ENCODE measurements around the gene FBXO31.

The FBXO31 gene

DNA sequence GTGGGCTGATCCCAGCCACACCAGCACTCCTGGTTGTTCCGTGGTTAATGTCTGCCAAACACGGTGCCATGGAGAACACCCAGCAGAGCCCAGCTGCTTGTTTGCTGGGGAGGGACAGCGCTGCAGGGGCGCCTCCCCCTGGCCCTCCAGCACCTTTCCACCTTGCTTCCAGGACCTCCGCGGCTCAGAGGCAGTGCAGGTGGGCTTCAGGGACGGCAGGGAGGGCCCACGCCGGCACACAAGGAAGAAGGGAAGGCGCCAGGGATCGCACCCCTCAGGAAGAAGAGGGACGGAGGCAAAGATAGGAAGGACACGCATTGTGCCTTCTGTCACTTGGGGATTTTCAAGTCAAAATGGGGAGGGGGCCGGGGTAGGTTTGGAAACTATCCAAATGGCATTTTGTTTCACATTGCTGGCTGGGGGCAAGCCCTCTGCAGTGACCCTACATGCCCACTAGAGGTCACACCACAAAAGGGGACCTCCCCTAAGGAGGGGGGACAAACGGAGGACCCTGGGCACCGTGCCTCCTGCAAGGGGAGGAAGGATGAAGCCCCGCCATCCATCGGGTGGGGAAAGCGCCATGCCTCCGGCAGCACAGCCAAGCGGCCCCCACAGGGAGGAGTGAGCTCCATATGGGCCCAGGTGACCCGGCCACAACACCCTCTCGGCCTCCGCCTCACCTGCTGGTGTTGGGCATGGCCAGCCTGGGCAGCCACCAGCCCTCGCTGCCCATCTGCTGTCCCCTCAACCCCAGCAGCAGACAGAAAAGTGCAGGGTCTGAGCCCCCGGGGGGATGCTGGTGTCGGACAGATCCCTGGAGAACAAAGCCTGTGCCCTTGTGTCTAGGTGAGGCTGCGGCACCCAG lies 58.9 kb downstream of the FBXO31 start:
- DNase-seq: peak; percentile 53

DNA sequence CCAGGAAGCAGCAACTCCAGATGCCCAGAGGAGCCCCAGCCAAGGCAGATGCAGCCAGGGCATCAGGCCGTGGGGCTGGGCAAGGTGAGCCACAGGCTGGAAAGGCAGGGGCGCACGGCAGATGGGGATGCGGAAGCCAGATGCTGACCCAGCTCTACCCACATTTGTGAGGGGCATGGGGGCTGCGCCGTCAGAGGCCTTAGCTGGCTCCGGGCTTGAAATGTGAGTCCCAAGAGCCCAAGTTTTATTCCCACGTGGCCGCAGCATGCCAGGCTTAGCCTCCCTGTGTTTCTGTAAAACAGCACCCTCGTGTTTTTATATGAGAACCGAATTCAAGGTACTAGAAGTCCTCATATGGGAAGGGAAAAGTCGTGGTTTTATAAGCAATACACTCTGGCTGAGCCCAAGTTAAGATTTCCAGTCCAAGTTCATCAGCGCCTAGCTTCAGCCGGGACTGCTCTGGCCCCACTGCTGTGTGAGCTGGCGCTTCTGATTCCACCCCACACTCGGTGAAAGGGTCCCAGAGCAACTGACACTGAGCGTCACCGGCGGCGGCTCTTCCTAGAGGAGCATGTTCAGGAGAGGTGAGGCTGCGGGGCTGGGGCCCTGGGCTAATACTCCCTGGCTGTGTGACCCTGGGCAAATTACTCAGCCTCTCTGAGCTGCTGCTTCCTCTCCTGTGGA lies 59.7 kb downstream of the FBXO31 start:
- DNase-seq: no peak

DNA sequence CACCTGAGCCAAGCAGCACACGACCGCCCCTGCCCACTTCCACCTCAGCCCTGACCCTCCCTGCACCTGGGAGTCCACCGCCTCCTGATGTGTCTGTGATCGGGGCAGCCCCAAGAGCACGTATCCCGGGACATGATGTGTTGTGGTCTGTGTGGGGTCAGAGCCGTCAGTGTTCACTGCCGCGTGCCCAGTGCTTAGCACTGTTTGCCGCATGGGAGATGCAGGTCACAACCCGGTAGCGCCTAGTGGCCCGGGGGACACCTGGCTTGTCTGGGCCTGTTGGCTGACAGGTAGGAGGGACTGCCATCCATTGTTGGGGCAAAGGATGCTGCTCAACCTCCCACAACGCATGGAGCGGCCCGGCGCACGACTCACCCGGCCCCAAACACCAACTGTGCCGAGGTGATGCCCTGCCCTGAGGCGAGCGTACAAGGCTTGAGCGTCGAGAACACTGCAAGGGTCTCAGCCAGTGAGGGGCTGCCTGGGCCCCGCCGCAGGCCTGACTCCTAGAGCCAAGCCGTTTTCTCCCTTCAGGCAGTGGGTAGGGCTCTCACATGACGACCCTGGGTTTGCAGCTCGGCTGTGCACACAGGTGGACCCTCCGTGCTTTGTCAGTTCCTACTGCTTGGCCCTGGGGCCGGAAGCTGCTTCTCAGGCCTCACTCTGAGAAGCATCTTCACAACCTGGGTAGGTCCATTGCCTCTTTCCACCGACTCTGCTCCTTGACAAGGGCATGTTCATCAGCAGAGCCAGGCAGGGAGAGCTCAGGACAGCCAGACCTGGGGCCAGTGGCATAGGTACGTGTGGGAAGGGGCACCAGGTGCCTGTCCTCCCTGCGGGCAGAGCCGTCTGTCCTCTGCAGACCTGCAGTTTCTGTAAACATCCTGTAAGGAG lies 60.5 kb downstream of the FBXO31 start:
- no peak for DNase-seq

DNA sequence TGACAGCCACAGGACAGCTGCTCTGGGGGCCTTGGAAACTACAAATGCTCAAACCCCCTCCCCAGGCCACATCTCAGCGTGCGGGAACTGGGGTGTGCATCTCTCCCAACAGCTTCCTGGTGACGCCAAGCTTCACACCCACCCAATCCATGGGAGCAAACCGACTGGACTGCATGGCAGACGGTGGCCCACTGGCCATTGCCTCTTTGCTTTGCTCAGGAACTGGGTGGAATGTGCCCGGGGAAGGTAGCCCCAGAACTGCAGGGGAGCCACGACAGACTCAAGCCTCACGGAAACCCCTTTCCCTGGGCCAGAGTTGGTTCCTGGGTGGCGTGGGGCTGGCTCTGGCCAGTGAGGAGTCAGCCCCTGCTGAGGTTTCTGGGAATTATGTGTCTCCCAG lies 61.2 kb downstream of the FBXO31 start:
- no peak for DNase-seq

DNA sequence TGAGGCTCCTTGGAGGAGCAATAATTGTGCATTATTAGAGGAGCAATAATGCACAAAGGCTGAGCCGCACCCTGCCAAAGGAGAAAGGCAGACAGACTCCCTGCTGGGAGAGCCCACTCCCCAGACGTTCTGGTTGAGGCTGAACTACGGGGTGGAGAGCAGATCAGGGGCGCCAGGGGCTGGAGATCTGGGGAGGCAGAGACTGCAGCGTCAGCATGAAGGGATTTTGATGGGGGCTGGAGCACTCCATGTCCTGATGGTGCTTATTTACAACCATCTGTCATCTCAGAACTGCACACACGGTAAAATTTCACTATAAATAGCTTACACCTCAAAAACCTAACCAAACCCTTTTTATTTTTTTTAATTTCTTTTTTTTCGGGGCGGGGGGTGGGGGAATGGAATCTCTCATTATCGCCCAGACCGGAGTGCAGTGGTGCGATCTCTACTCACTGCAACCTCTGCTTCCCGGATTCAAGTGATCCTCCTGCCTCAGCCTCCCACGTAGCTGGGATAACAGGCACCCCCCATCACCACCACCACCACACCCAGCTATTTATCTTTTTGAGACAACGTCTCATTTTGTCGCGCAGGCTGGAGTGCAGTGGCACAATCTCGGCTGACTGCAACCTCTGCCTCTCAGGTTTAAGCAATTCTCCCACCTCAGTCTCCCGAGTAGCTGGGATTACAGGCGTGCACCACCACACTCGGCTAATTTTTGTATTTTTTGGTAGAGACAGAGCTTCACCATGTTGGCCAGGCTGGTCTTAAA lies 62.1 kb downstream of the FBXO31 start:
- DNase-seq: no peak

DNA sequence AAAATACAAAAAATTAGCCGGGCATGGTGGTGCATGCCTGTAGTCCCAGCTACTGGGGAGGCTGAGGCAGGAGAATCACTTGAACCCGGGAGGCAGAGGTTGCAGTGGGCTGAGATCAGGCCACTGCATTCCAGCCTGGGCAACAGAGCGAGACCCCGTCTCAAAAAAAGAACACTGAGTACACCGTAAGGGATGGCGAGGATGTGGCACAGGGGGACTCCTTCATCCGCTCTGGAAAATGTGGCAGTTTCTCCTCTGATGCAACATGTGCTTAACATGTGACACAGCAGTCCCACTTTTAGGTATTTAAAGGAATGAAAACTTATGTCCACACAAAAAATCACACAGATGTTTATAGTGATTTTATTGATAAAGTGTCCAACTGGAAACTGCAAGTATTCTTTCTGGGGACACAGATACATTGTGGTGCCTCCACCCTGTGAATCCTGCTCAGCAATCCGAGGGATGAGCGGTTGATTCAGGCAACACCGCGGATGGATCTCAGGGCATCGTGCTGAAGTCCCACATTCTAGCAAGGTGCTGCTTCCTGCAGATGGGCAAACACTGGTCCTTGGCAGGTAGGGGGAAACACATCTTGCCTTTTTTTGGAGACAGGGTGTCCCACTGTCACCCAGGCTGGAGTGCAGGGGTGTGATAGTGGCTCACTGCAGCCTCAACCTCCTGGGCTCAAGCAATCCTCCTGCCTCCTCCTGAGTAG lies 62.9 kb downstream of the FBXO31 start:
- no peak for DNase-seq

DNA sequence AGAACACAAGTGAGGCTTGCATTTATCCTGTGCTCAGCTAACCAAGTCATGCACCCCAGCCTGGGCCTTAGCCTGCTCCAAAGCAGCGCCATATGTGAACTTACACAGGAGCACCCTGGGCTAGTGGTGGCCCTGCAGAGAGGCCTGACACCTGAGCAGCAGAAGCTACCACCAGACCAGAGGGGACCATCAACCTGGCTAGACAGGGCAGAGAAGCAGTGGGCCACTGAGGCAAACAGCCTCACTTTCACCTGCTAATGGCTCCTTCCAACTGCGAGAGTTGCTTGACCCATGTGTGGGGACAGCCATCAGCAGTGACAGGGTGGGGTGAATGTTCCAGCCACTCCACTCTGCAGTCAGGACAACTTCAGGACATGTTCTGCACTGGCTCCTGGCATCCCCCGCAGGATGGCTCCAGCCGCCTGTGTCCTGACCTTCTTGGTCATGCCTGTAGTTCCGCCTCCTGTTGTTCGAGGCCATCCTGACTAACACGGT lies 63.5 kb downstream of the FBXO31 start:
- no peak for DNase-seq

DNA sequence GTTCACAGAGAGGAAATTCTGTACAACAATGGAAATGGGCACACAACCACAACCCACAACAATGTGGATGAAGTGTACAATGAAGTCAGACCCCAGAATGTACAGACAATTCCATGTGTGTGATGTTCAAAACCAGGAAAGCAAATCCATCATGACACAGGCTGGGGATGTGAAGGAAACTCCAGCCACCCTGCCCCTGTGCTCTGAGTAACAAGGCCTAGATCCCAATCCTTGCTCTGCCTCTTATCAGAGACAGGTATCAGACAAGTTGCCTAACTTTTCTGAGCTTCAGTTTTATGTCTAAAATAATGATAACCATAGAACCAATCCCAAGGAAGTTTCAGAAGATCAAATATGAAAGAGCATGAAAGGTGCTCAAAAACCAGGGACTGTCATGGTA lies 64.6 kb downstream of the FBXO31 start:
- DNase-seq: no peak

DNA sequence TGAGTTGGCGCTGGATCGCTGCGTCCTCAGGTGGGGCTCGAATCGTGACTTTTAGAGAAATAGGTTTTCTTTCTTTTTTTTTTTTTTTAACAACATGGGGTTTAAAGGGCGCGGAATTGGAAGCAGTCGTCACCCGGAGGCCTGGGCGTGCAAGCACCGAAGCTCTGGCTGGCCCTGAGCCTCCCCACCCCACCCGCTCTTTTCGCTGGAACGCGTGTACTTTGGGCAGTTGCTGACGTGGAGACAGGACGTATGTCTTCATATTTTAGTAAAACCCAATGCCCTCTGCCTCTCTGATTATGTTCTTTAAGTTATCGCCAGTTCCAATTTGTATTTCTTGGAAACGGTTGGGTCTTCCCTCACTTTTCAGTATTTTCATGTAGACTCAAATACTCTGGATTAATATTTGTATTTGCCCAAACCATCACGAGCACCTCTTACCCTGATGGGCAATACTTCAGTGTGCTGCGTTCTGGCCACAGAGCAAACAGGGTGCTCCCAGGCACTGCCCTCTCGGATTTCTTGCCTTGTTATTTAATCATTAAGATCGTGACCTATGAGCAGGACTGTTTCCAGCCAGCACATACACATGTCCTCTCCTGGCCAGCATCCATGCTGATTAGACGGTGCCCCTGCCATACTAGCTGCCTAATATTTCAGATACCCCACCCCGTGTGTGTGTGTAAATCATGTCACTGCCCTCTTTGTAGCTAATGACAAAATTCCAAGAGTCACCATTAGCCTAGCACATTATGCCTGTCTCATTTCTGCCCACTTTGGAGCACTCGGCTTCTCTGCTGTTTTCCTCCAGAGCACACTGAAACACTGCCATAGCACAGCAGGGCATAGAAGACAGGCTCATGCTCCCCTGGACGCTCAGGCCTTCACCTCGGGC lies 65.6 kb downstream of the FBXO31 start:
- no peak for DNase-seq

DNA sequence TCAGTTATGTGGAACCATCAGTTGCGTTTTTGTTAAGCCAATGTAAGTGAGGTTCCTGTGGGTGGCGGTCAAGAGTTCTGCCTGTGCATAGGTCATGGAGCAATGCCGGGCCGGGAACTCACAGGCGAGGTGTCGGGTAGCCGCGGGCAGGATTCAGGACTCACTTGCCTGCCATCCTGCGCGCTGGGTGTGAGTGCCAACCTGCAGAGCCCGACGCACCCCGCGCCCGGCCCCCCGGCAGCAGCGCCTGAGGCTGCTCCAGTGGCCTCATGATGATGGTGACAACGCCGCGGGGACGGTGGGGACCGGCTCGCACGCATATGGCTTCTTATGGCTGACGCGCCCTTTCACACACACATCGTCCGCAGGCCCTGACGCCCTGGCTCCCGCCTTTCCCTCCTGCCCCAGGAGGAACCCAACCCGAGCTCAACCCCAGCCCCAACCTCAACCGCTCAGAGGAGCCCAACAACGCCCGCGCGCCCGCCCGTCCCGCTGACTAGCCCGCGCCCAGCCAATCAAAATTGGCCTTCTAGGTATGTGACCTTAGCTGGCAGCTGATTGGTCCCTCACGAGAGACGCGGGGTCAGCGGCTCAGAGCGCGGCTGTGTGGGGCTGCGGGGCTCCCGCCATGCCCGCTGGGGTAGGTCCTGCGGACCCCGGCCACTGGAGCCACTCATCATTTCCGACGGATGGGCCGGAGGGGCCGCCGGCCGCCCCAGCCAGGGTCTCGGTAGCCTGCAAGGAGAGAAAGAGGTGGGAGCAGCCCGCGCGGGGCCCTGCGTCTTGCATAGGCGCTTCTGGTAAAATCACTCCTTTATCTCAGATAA lies 66.4 kb downstream of the FBXO31 start, which contains the start of gene C16orf95:
Gene C16orf95 (minus strand): TSS at position 470 of the 827 bp plus-strand sequence. CDS start 150 bp downstream, at position 320.
- peak; percentile 97 for DNase-seq

DNA sequence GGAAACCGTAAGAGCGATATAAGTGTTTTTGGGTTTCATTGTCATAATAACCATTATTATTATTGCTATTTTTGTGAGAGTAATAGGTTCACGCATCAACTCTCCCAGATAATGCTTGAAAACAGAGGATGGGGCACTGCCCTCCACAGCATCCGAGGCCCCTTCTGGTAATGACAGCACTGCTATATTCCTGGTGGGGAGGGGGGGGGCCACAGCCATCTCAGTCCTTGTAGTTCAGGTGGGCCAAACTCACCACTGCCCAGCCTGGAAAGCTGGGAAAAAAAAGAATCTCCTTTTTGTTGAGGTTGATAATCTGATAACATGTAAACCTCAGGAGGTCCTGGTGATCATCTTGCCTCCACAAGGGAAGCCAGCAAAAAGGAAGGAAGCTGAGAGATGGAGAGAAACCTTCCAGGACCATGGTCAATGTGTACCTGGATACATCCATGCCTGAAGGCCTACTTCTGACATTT lies 67.1 kb downstream of the FBXO31 start:
- DNase-seq: no peak

DNA sequence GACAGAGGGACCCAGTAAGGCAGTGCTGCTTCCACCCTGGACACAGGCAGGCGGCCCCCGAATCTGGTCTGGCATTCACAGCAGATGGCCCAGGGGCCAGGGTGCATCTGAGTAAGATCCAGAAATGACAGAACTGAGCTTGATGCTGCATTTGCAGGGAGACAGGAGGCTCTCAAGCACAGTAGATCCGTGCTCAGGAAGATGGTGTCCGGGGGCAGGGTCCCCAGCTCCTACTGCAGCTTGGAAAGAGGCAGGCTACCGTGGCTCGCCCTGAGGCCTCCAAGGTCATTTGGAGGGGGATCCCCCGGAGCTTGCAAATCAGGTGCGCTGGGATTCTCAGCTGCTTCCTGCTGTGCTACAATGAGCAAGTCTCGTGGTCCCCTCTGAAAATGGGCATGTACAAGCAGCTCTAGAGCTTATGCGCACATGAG lies 68.6 kb downstream of the FBXO31 start:
- DNase-seq: no peak

DNA sequence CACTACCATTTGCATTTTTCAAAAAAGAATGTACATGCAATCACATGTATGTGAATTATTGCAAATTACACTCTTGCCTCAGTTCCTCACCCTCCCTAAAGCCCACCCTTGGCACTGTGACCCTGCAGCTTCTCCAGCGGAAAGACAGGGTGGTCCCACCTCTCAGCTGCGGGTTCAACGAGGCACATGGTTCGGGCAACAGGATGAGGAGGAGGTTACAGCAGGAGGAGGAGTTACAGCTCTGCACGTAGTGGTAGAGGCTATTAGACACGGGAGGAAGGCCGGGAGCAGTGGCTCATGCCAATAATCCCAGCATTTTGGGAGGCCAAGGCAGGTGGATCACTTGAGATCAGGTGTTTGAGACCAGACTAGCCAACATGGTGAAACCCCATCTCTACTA lies 71.6 kb downstream of the FBXO31 start:
- DNase-seq: no peak

DNA sequence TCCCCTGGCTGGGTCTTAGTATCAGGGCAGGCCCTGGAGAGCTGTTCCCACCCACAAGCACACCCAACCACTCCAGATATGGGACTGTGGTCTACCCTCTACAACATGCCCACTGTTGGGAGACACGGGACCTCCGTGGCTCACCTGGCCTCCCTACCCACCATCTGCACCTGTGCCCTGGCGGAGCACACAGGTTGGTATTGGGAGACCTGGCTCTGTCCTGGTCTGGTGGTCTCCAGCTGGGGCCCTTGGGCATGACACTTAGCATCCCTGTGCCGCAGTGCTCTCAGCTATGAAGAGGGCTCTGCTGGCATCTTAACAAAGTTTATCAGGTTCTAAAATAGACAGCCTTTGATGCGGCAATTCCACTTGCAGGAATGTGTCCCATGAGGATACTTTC lies 72.2 kb downstream of the FBXO31 start:
- no peak for DNase-seq

DNA sequence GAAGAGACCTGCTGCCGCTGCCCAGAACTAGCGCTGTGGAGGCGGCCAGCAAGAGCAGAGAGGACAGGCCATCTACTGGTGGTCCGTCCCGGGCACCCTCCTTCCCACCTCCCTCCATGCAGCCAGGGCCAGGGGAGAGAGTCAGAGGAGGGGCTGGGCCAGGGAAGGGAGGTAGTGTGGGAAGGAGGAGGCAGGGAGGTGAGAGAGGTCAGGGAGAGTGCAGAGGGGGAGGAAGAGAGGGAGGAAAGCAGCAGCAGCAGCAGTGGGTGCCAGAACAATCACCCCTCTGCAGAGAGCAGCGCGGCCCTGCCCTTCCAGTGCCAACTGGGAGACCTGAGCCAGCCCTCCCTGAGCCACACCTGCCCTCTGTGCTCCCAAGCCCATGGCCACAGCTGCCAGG lies 73.0 kb downstream of the FBXO31 start:
- DNase-seq: no peak

DNA sequence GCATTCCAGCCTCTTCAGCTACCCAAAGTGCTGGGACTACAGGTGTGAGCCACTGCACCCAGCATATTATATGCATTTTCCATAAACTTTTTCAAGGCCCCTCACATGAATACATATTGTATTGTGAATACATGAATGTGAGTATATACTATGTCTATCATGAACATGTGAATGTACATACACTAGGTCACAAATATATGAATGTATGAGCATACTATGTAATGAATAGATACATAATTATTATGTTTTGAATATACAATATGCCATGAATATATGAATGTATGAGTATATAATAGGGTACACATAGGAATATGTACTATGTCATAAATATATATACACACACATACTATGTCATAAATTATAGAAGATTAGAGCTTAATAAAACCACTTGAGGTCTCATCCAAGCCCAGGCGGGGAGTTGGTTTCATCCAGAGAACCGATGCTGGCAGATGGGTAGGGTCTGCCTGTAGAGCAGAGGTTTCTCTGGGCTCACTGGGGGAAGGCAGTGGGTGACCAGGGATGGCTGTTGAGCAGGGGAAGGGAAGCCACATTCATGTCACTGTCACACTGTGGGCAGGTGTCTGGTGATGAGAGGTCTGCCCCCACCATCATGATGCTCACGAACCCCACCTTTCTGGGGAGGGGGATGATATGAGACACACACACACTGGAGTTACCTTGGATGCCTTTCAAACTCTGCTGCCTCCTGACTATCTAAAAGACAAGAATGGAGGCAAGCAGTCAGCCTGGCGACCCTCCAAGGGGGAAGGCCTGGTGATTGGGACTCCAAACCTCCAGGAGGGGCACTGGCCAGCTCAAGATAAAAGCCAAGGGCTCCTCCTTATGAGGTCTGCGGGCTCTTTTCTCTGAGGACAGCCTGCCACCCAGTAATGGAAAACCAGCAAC lies 73.7 kb downstream of the FBXO31 start:
- DNase-seq: no peak

DNA sequence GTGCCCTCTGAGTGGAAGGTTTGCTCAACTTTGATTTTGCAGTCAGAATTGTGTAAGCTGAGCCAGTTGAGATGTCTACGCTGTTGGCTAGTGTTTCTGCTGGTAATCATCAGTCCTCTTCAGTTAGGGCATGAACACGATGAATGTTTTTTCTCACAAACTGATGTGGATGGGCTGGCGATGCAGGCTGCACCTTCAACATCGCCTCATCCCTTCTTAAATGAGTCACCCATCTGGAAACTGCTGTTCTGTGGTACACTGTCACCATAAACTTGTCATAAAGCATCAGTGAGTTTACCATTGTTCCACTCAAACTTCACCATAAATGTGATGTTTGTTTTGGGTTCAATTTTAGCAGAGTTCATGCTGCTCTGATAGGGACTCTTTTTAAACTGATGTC lies 74.8 kb downstream of the FBXO31 start:
- no peak for DNase-seq

DNA sequence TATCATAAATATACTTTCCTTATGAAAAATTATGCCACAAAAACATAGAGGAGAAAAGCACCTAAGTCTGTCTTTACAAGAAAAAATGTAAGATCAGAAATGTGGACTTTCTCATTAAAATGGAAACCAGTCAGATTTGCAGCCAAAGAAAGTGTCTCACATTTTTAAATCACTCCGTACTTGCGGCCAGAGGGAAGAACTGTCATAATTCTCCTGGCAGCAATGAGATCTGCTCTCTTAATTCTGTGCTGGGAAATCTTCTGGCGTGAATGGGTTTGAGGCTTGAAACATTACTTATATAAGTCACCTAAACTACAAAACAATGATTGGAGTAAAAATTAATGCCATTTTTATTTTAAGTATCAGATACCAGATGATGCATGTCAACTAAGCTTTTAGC lies 77.1 kb downstream of the FBXO31 start:
- no peak for DNase-seq
